Stimulated activated CD4-positive, alpha-beta T cell treated with anti-CD3 and anti-CD28 coated beads, Interleukin-4, amount 100 ng/mL, for 1 hour (primary cell): ENCODE results near the gene BATF2.

Experiments used
- DNase-seq: peaks from one replicate; pipeline ENCODE4 v3.0.0-alpha.2; 2020

The BATF2 gene

GRCh38 chr11:64960719-64961118 lies 36.1 kb downstream of the BATF2 start:
- no peak for DNase-seq

DNA sequence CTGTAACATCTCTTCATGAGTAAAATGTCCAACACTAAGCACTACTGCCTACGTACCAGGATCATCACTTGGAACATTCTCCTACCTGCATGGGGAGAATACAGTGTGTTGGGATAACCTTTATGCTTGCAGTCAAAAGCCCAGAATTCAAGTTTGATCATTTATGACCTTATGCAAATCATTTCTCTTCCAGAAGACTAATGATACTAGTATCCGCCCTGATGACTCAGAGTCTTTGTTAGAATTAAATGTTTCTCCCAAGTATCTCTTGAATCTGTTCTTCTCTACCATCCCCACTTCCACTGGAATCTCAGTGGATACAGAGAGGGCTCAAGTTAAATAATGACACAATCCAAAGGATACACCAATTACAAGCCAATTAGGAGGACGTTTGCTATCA lies 37.3 kb downstream of the BATF2 start:
- DNase-seq: no peak

- no peak for DNase-seq
These were observed 42.6 kb downstream of the BATF2 start for GRCh38 chr11:64954201-64954600.

DNA sequence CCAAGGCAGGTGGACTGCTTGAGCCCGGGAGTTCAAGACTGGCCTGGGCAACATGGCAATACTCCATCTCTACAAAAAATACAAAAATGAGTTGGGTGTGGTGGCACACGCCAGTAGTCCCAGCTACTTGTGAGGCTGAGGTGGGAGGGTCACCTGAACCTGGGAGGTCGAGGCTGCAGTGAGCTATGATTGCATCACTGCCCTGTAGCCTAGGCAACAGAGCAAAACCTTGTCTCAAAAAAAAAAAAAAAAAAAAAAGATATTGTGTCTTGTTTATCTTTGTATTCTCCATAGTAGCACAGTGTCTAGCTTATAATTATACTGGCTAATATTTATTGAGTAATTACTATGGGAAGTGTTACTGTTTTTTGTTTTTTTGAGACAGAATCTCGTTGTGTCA lies 45.2 kb downstream of the BATF2 start:
- no peak for DNase-seq

DNA sequence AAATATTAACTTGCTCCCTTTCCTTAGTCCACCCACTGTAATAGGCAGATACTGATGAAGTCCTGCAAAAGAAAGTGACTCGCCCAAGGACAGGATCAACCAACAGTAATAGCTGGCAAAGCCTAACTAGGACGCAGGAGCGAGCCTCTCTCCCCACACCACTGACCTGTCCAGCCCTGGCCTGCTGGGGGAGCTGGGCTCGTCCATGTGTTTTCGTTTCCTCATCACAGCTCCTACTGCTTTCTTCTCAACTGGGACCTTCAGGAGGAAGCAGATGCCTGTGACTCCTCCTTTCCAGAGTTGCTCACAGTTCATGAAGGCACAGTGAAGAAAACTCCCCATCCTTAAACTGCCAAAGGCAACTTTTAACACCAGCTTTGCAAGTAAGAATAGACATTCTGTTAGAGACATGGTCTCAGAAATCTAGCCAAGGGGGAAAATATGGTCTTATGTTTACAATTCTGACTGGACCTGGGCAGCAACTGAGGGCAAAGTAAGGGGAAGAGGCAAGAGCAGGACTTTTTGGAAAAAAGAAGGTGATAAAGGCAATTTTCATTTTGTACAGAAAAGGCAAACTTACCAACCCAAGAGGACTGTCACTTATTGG lies 49.5 kb downstream of the BATF2 start:
- DNase-seq: no peak
